Fibroblast of pulmonary artery (primary cell): Measurements from ENCODE around the gene PIEZO1.

ENCODE experiments used
- DNase-seq: peaks from one replicate; pipeline ENCODE4 v3.0.0-alpha.2; 2010; ENCODE audit warnings: low read depth
- H3K4me3 ChIP-seq: replicated peaks from 2 replicates; pipeline ENCODE4 v1.5.1; 2011; ENCODE audit warnings: low read depth, mild to moderate bottlenecking, control low read depth, low read length, moderate library complexity
- TF ChIP-seq, protein P1 (sequence below): IDR thresholded peaks from 2 replicates; pipeline ENCODE4 v1.5.1; 2011; ENCODE audit warnings: mild to moderate bottlenecking, control low read depth, low read length, inconsistent platforms; ENCODE audit errors: missing control alignments

PIEZO1 gene

DNA sequence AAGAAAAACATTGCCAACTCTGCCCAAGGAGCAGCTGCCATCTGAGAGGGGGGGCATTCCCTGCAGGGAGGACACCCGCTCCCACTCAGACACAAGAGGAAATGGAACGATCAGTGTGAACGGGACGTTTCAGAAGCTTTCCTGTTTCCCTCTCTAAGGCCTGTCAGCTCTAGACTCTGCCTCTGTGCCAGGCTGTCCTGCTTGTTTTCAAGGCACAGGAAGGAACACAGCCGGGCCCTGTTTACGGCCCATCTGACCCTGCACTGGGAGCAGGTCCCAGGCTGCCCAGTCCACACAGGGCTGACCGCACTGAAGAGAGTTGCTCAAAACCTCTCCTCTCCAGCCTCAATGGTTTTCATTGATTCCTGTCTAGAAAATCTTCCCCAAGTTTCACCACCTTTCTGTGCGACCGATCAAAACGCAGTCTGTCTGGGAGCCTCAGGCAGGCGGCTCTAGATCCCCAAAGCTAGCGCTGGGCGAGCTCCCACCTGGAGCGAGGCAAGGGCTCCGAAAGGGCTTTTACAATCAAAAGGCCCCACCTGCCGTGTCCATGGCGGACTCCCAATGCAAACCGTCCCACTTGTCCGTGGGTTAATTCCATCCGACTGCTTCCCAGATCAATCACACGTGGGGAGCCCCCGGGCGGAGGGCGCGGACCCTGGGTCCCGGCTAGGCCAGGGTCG is 1.5 kb downstream of the PIEZO1 start:
- no peak for DNase-seq
- peak overlapping the region; percentile 65 for H3K4me3 ChIP-seq
- TF ChIP-seq, protein P1, sequence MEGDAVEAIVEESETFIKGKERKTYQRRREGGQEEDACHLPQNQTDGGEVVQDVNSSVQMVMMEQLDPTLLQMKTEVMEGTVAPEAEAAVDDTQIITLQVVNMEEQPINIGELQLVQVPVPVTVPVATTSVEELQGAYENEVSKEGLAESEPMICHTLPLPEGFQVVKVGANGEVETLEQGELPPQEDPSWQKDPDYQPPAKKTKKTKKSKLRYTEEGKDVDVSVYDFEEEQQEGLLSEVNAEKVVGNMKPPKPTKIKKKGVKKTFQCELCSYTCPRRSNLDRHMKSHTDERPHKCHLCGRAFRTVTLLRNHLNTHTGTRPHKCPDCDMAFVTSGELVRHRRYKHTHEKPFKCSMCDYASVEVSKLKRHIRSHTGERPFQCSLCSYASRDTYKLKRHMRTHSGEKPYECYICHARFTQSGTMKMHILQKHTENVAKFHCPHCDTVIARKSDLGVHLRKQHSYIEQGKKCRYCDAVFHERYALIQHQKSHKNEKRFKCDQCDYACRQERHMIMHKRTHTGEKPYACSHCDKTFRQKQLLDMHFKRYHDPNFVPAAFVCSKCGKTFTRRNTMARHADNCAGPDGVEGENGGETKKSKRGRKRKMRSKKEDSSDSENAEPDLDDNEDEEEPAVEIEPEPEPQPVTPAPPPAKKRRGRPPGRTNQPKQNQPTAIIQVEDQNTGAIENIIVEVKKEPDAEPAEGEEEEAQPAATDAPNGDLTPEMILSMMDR = no peak

DNA sequence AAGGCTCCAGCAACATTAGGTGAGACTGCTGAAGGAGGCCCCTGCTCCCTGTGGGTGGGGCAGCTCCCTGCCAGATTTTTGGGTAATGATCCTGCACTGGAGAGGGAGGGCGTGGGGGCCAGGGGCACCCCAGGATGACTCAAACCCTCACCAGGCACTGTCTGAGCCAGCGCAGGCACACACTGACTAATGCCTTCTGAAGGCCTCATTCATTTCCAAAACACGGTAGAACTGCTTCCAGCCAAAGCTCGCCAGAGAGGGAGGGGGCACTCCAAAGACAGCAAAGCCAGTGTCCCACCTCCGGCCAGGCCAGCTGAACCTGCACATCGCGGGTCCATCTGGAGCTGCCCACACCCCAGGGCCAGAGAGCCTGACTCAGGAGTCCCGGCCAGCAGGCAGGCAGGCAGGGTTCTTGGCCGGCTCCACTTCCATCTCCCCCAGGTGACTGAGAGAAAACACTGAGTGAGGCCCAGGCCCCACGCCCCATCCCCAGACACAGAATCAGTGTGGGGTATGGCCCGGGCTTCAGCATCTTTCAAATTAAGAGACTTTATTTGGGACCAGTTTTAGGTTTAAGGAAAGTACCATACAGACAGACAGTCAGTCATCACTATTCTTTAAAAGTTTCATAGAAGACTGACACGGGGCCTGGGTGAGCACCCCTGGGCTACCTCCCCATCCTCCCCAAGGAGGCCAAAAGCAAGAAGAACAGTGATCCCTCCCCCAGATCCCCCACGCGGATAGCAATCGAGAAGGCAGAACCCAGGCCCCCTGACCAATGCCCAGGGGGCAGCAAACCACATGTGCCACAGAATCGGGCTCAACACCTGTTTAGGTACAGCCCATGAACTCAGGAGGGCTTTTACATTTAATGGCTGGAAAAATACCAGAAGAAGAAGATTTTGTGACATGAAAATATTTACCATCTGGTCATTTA is 2.3 kb downstream of the PIEZO1 start:
- no peak for DNase-seq
- peak overlapping the region; percentile 65 for H3K4me3 ChIP-seq
- TF ChIP-seq, protein P1 = no peak

DNA sequence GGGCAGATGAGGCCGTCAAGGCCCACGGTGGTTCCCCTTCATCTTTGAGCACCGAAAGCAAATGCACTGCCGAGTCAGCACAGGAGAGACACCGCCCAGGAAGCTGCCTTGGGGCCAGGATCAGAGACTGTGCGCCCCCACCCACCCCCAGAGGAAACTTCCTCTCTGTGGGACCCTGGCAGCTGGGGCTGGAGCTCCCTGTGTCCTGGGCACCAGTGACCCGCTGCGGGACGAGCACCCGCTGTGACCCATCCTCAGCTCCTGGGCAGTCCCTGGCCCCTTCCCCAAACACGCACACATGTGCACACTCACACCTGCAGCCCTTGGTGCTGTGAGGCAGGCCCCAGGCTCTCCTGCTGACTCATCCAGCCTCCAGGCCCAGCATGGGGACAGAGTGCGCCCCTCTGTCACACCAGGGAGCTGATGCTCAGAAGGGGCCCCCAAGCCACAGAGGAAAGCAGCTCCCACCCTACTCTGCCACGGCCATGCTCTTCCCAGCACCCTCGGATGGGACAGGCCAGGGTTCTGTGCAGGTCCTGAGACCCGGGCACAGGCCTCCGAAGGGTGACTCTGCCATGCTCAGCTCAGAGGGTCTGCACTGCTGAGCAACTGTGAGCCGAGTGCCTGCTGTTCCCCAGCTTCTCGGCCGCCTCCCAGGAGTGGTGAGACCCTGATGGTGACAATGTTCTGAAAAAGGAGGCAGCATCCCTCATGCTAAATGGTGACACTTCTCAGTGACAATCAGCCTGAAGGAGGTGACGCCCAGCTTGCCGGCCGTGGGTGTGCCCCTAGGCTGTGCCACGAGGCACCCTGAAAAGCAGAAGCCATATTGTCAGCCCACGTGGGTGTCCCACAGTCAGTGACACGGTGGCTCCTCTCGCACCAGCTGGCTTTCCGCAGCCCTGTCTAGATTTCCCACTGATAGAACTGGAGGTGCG is 3.6 kb downstream of the PIEZO1 start:
- no peak for DNase-seq
- no peak overlapping the region for H3K4me3 ChIP-seq
- TF ChIP-seq, protein P1 = no peak

DNA sequence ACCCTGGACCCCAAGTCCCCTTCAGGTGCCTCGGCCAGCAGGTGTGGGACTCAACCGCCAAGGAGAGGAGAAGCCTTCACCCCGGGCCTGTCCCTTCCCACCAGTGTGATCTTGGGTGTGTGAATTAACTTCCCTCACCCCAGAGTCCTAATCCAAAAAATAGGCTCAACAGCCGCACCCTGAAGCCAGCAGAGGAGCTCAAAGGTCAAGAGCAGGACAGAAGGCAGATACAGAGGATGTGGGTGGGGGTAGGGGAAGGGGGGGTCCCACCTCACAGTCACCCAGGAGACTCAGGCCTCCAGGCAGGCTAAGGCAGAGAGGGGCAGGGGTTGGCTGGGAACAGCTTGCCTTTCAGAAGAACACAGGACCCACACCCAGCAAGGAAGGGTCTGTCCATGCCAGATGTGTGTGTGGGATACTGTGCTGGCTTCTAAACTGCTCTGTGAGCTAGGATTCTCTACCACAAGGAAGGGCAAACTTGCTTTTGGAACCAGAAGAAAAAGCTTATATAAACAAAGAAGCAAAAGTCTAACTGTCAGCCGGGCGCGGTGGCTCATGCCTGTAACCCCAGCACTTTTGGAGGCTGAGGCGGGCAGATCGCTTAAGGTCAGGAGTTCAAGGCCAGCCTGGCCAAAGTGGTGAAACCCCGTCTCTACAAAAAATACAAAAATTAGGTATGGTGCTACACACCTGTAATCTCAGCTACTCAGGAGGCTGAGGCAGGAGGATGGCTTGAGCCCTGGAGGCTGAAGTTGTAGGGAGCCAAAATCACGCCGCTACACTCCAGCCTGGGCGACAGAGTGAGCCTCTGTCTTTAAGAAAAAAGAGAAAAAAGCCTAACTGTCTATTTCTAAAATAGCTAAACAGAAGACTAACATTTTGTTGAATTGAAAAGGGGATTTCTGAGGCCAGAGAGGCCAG is 4.6 kb downstream of the PIEZO1 start:
- no peak overlapping the region for H3K4me3 ChIP-seq
- DNase-seq = no peak
- TF ChIP-seq, protein P1 = no peak

DNA sequence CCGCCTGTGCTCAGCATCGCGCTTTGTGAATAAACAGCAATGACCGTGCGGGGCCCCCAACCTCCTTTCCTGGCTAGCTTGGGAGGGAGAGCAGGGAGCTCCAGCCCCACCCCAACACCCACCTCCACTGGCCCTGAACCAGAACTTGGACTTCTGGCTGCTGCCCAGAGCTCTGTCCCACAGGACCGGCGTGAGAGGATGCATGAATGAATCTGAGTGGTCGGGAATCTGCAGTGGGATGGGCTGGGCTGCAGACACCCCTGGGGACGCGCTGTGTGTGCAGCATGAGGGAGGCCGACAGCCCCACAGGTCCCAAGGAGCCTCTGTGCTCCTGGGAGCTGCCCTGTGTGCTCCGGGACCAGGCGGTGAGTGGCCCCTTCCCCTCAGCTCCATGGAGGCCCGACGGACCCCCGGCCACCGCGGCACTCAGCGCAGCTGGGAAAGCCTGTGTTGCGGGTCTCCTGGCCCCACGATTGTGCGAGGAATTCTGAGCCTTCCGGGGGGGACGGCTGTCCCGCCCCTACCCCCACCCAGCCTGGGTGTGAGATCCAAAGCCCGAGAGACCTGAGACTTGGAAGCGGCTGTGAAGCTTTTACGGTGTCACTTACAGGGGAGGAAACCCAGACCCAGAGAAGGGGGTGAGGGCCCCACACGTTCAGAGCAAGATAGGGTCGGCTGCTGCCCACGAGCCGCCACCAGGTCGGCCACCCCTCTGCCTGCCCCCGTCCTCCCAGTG is 5.4 kb downstream of the PIEZO1 start:
- H3K4me3 ChIP-seq = no peak overlapping the region
- no peak for DNase-seq
- TF ChIP-seq, protein P1 = no peak
